ENCODE results near the gene KCNIP4. TPM values are rescaled to one million over a fixed set of nuclear protein-coding genes. Genes with fewer than 3 reads are reported as not detected.

Gene KCNIP4
- polyA plus RNA-seq, 3 donors = 0.09 to 0.25 TPM; not detected in 1

DNA sequence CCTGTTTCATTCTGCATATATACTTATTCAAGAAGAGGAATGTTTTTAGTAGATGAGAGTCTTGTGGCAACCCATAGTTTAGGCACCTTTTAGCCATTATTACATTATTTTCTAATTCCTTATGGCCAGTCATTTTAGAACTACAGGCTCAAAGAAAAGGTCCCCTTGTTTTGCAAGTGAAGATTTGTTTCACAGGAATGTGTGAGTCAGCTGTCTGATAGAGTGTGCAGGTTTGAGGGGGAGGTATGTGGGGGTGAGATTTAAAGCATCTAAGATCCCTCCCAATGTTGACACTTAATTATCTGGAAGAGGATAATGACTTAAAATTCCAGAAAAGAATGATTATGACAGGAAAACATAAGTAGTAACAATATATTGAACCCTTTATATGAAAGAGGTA lies 495.6 kb downstream of the KCNIP4 start:
- no peaks in the 10 kb centered on the region for H3K27me3 Mint-ChIP-seq (ENCODE audit: low read depth in 3 of 3)
- no peaks in the 10 kb centered on the region for H3K36me3 Mint-ChIP-seq
- H3K36me3 ChIP-seq (replicated peaks in 1 of 2; ENCODE audit: control insufficient read depth in 1 of 2, insufficient read depth in 2 of 2, low read length in 2 of 2) = no peaks in the 10 kb centered on the region
- H3K4me3 Mint-ChIP-seq = no peak overlapping the region
- no peak overlapping the region for H2AFZ ChIP-seq (ENCODE audit: insufficient read depth, low read depth, low read length, poor library complexity, severe bottlenecking)
- no peaks in the 10 kb centered on the region for H3K4me1 ChIP-seq (ENCODE audit: control insufficient read depth in 1 of 2, insufficient read depth in 2 of 2, low read length in 2 of 2)
- TF ChIP-seq, protein P1, sequence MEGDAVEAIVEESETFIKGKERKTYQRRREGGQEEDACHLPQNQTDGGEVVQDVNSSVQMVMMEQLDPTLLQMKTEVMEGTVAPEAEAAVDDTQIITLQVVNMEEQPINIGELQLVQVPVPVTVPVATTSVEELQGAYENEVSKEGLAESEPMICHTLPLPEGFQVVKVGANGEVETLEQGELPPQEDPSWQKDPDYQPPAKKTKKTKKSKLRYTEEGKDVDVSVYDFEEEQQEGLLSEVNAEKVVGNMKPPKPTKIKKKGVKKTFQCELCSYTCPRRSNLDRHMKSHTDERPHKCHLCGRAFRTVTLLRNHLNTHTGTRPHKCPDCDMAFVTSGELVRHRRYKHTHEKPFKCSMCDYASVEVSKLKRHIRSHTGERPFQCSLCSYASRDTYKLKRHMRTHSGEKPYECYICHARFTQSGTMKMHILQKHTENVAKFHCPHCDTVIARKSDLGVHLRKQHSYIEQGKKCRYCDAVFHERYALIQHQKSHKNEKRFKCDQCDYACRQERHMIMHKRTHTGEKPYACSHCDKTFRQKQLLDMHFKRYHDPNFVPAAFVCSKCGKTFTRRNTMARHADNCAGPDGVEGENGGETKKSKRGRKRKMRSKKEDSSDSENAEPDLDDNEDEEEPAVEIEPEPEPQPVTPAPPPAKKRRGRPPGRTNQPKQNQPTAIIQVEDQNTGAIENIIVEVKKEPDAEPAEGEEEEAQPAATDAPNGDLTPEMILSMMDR (IDR thresholded peaks at IDR 0.05) = no peak
- H3K9me3 Mint-ChIP-seq = peaks cover 0 to 2% (median 0%) of the 10 kb centered on the region in 7 donors
- H3K27ac Mint-ChIP-seq = no peak overlapping the region
- no peaks in the 10 kb centered on the region for H3K9me3 ChIP-seq (replicated peaks in 1 of 2; ENCODE audit: control insufficient read depth in 1 of 2, insufficient read depth in 1 of 2, low read length in 2 of 2)
- no peak overlapping the region for H3K27ac ChIP-seq (ENCODE audit: low read depth in 1 of 2, low read length in 2 of 2)
- H3K4me3 ChIP-seq (replicated peaks in 1 of 3; ENCODE audit: low read depth in 2 of 3, low read length in 3 of 3) = no peak overlapping the region
- no peak overlapping the region for H3K4me2 ChIP-seq (replicated peaks; ENCODE audit: extremely low read depth, low read length, poor library complexity, severe bottlenecking)
- no peak overlapping the region for H3K9ac ChIP-seq (ENCODE audit: insufficient read depth, low read length, poor library complexity, severe bottlenecking)
- no peaks in the 10 kb centered on the region for H4K20me1 ChIP-seq (ENCODE audit: insufficient read depth, low read length)
- DNase-seq = no peak
- H3K4me1 Mint-ChIP-seq = no peaks in the 10 kb centered on the region
- H3K79me2 ChIP-seq (ENCODE audit: insufficient read depth, low read length) = no peaks in the 10 kb centered on the region
- H3K27me3 ChIP-seq (ENCODE audit: control insufficient read depth in 2 of 2, insufficient read depth in 2 of 2, low read length in 2 of 2) = no peaks in the 10 kb centered on the region
- intact Hi-C loops (cut with micrococcal nuclease) = no loop called here

DNA sequence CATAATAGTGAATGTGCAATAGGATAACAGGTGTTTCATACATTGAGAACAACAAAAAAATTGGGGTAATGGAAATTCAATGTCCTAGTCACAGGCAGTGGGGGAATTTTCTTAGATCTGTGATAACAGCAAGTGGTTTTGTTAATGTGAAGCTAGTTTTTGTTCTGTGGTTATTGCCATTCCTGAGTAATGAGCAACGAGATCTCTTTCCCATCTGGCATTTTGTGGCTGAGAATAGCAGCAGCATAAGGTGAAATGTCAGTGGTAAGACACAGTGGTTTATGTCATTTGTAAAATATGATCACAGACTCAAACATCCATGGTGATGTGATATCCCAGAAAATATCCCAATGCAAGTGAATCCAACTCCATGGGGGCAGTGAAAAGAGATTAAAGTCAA lies 497.5 kb downstream of the KCNIP4 start:
- Mint-ChIP-seq H3K4me3 (no peak overlapping the region), H3K36me3 (no peaks in the 10 kb centered on the region), H3K4me1 (no peaks in the 10 kb centered on the region), H3K27me3 (ENCODE audit: low read depth in 3 of 3) (no peaks in the 10 kb centered on the region), H3K9me3 (no peaks in the 10 kb centered on the region), H3K27ac (no peak overlapping the region)
- Histone ChIP-seq H3K79me2 (ENCODE audit: insufficient read depth, low read length) (no peaks in the 10 kb centered on the region), H3K27me3 (ENCODE audit: control insufficient read depth in 2 of 2, insufficient read depth in 2 of 2, low read length in 2 of 2) (no peaks in the 10 kb centered on the region), H3K9me3 (replicated peaks in 1 of 2; ENCODE audit: control insufficient read depth in 1 of 2, insufficient read depth in 1 of 2, low read length in 2 of 2) (no peaks in the 10 kb centered on the region), H2AFZ (ENCODE audit: insufficient read depth, low read depth, low read length, poor library complexity, severe bottlenecking) (no peak overlapping the region), H3K4me3 (replicated peaks in 1 of 3; ENCODE audit: low read depth in 2 of 3, low read length in 3 of 3) (no peak overlapping the region), H4K20me1 (ENCODE audit: insufficient read depth, low read length) (no peaks in the 10 kb centered on the region), H3K9ac (ENCODE audit: insufficient read depth, low read length, poor library complexity, severe bottlenecking) (no peak overlapping the region), H3K27ac (ENCODE audit: low read depth in 1 of 2, low read length in 2 of 2) (no peak overlapping the region), H3K36me3 (replicated peaks in 1 of 2; ENCODE audit: control insufficient read depth in 1 of 2, insufficient read depth in 2 of 2, low read length in 2 of 2) (no peaks in the 10 kb centered on the region), H3K4me2 (replicated peaks; ENCODE audit: extremely low read depth, low read length, poor library complexity, severe bottlenecking) (no peak overlapping the region), H3K4me1 (ENCODE audit: control insufficient read depth in 1 of 2, insufficient read depth in 2 of 2, low read length in 2 of 2) (no peaks in the 10 kb centered on the region)
- intact Hi-C loops (cut with micrococcal nuclease) = no loop called here
- TF ChIP-seq, protein P1 (IDR thresholded peaks at IDR 0.05) = no peak
- DNase-seq = no peak
- no CpG with 5 or more reads among the region's 1 CpG for WGBS (ENCODE audit: insufficient coverage)

Measured in CD14-positive monocyte (primary cell).